HUES6 (cell line): Measurements from ENCODE around the gene LRRC36.

Experiments
- H3K27ac ChIP-seq: 2 replicates; pipeline ENCODE4 v1.7.0; 2013; ENCODE audit warnings: low read depth, mild to moderate bottlenecking, low read length, inconsistent platforms
- H3K27me3 ChIP-seq: 2 replicates; pipeline ENCODE4 v1.6.1; 2013; ENCODE audit warnings: low read length; ENCODE audit not compliant: control insufficient read depth, insufficient read depth
- H3K36me3 ChIP-seq: 2 replicates; pipeline ENCODE4 v1.6.1; 2013; ENCODE audit warnings: low read length; ENCODE audit not compliant: control insufficient read depth, insufficient read depth
- H3K4me1 ChIP-seq: 2 replicates; pipeline ENCODE4 v1.6.1; 2013; ENCODE audit warnings: low read length; ENCODE audit not compliant: control insufficient read depth, insufficient read depth
- H3K4me3 ChIP-seq: 2 replicates; pipeline ENCODE4 v1.5.1; 2013; ENCODE audit warnings: low read depth, low read length
- H3K9ac ChIP-seq: one replicate; pipeline ENCODE4 v1.6.1; 2013; ENCODE audit warnings: mild to moderate bottlenecking, low read length
- H3K9me3 ChIP-seq: 2 replicates; pipeline ENCODE4 v1.6.1; 2013; ENCODE audit warnings: low read depth, low read length; ENCODE audit not compliant: control insufficient read depth, insufficient read depth

The LRRC36 gene

GRCh38 chr16:67429799-67430503 lies 103.3 kb downstream of the LRRC36 start:
- no peaks in the 10 kb centered on the region for H3K9me3 ChIP-seq
- peaks cover 53% of the 10 kb centered on the region for H3K4me1 ChIP-seq
- H3K27me3 ChIP-seq = peaks cover 32% of the 10 kb centered on the region
- H3K4me3 ChIP-seq = peak overlapping the region; percentile 64
- peak overlapping the region; percentile 28 for H3K9ac ChIP-seq
- H3K36me3 ChIP-seq = no peaks in the 10 kb centered on the region
- no peak overlapping the region for H3K27ac ChIP-seq

GRCh38 chr16:67430504-67430976 lies 103.9 kb downstream of the LRRC36 start:
- H3K4me3 ChIP-seq = peak overlapping the region; percentile 64
- no peak overlapping the region for H3K27ac ChIP-seq
- peaks cover 32% of the 10 kb centered on the region for H3K27me3 ChIP-seq
- H3K36me3 ChIP-seq = peaks cover 1% of the 10 kb centered on the region; the same call in 1 of the 2 replicates
- H3K9me3 ChIP-seq = no peaks in the 10 kb centered on the region
- peaks cover 48% of the 10 kb centered on the region for H3K4me1 ChIP-seq
- peak overlapping the region; percentile 28 for H3K9ac ChIP-seq

GRCh38 chr16:67430977-67431774 lies 104.6 kb downstream of the LRRC36 start, which contains the start of gene HSD11B2:
Gene HSD11B2, plus strand, starts transcription at chr16:67431121. Its CDS starts 128 bp downstream, at chr16:67431249.
- Histone ChIP-seq H3K4me3 (peak within 1 kb of the TSS; percentile 71), H3K9ac (peak within 1 kb of the TSS; percentile 47), H3K27me3 (peaks cover 32% of the 10 kb centered on the region), H3K27ac (no peak within 1 kb of the TSS), H3K4me1 (peaks cover 43% of the 10 kb centered on the region), H3K36me3 (peaks cover 4% of the 10 kb centered on the region; the same call in 1 of the 2 replicates), H3K9me3 (no peaks in the 10 kb centered on the region)

- peaks cover 32% of the 10 kb centered on the region for H3K27me3 ChIP-seq
- H3K4me3 ChIP-seq = peak overlapping the region; percentile 71
- H3K9me3 ChIP-seq = no peaks in the 10 kb centered on the region
- peaks cover 10% of the 10 kb centered on the region; the same call in 1 of the 2 replicates for H3K36me3 ChIP-seq
- 0 out of 2 replicates have a peak overlapping the region, but pooled peaks have one; percentile 39 for H3K27ac ChIP-seq
- H3K4me1 ChIP-seq = peaks cover 43% of the 10 kb centered on the region
- H3K9ac ChIP-seq = peak overlapping the region; percentile 56
These were observed 105.3 kb downstream of the LRRC36 start for GRCh38 chr16:67431775-67432505.

GRCh38 chr16:67432506-67432890 lies 105.9 kb downstream of the LRRC36 start:
- peak overlapping the region; percentile 41 for H3K4me3 ChIP-seq
- H3K36me3 ChIP-seq = peaks cover 16% of the 10 kb centered on the region
- peaks cover 32% of the 10 kb centered on the region for H3K27me3 ChIP-seq
- peaks cover 43% of the 10 kb centered on the region for H3K4me1 ChIP-seq
- H3K9ac ChIP-seq = peak overlapping the region; percentile 56
- H3K27ac ChIP-seq = 0 out of 2 replicates have a peak overlapping the region, but pooled peaks have one; percentile 39
- no peaks in the 10 kb centered on the region for H3K9me3 ChIP-seq

- no peak overlapping the region for H3K4me3 ChIP-seq
- H3K9me3 ChIP-seq = no peaks in the 10 kb centered on the region
- peaks cover 32% of the 10 kb centered on the region for H3K27me3 ChIP-seq
- H3K4me1 ChIP-seq = peaks cover 39% of the 10 kb centered on the region
- no peak overlapping the region for H3K27ac ChIP-seq
- H3K36me3 ChIP-seq = peaks cover 23% of the 10 kb centered on the region
- H3K9ac ChIP-seq = no peak overlapping the region
These were observed 106.6 kb downstream of the LRRC36 start for GRCh38 chr16:67433131-67433719.
